Mesothelial cell of epicardium (in vitro differentiated cells): ENCODE results near the gene CD82. TPM values are rescaled to one million over a fixed set of nuclear protein-coding genes. Genes with fewer than 3 reads are reported as not detected.

Source experiments
- DNase-seq, 2 experiments: peaks; one replicate each; pipeline ENCODE4 v3.0.0; 2021; ENCODE audit warnings: low spot score in 2 of 2; ENCODE audit not compliant: unreplicated experiment in 2 of 2
- H3K27ac Mint-ChIP-seq: 2 replicates; pipeline ENCODE4 v1.8.0; 2021; ENCODE audit warnings: mixed read lengths
- H3K27me3 Mint-ChIP-seq: 2 replicates; pipeline ENCODE4 v1.8.0; 2021; ENCODE audit warnings: low read depth, mixed read lengths
- H3K36me3 Mint-ChIP-seq: 2 replicates; pipeline ENCODE4 v1.8.0; 2021; ENCODE audit warnings: mixed read lengths
- H3K4me1 Mint-ChIP-seq: 2 replicates; pipeline ENCODE4 v1.8.0; 2021; ENCODE audit warnings: mixed read lengths
- H3K4me3 Mint-ChIP-seq: 2 replicates; pipeline ENCODE4 v1.8.0; 2021; ENCODE audit warnings: mild to moderate bottlenecking, moderate library complexity, mixed read lengths
- H3K9me3 Mint-ChIP-seq: 2 replicates; pipeline ENCODE4 v1.8.0; 2021; ENCODE audit warnings: mixed read lengths
- CTCF ChIP-seq: fragments of 200-600 bp; sonication (generic); IDR thresholded peaks from one replicate; pipeline ENCODE4 v1.5.0; 2021; ENCODE audit warnings: antibody characterized with exemption; ENCODE audit not compliant: unreplicated experiment
- total RNA-seq: library from RNA; stranded (reverse); gene quantifications from 3 replicates; pipeline ENCODE4 v1.2.1, GENCODE V29; 2021

The CD82 gene
- total RNA-seq, 1 donor from 2014 or later = 11.2 TPM

- Mint-ChIP-seq H3K4me1 (peaks cover 3% of the 10 kb centered on the region), H3K4me3 (no peak overlapping the region), H3K9me3 (peaks cover 4% of the 10 kb centered on the region), H3K27me3 (peaks cover 13% of the 10 kb centered on the region), H3K36me3 (no peaks in the 10 kb centered on the region), H3K27ac (no peak overlapping the region)
- DNase-seq = no peak
- no peak for TF ChIP-seq CTCF
Observed at GRCh38 chr11:44535191-44535980, 30.1 kb upstream of the CD82 start.

GRCh38 chr11:44536788-44537516, 28.5 kb upstream of the CD82 start:
- Mint-ChIP-seq H3K4me3 (no peak overlapping the region), H3K27me3 (peaks cover 16% of the 10 kb centered on the region), H3K9me3 (peaks cover 4% of the 10 kb centered on the region), H3K36me3 (no peaks in the 10 kb centered on the region), H3K4me1 (peaks cover 3% of the 10 kb centered on the region), H3K27ac (no peak overlapping the region)
- no peak for TF ChIP-seq CTCF
- DNase-seq = no peak

GRCh38 chr11:44537679-44538078, 27.8 kb upstream of the CD82 start:
- Mint-ChIP-seq H3K27ac (no peak overlapping the region), H3K36me3 (no peaks in the 10 kb centered on the region), H3K9me3 (peaks cover 4% of the 10 kb centered on the region), H3K27me3 (peaks cover 16% of the 10 kb centered on the region), H3K4me1 (peaks cover 3% of the 10 kb centered on the region), H3K4me3 (no peak overlapping the region)
- TF ChIP-seq CTCF = no peak
- DNase-seq = no peak

- Mint-ChIP-seq H3K36me3 (no peaks in the 10 kb centered on the region), H3K27ac (no peak overlapping the region)
- peak; percentile 97 for TF ChIP-seq CTCF
Observed at GRCh38 chr11:44538375-44539054, 26.9 kb upstream of the CD82 start.

GRCh38 chr11:44539971-44540370, 25.5 kb upstream of the CD82 start:
- H3K27me3 Mint-ChIP-seq = peaks cover 10% of the 10 kb centered on the region
- H3K9me3 Mint-ChIP-seq = no peaks in the 10 kb centered on the region
- peaks cover 3% of the 10 kb centered on the region for H3K4me1 Mint-ChIP-seq
- no peak overlapping the region for H3K27ac Mint-ChIP-seq
- TF ChIP-seq CTCF = no peak
- no peaks in the 10 kb centered on the region for H3K36me3 Mint-ChIP-seq
- no peak overlapping the region for H3K4me3 Mint-ChIP-seq
- no peak for DNase-seq

More at GRCh38 chr11:44538375-44539054, 26.9 kb upstream of the CD82 start:
- Mint-ChIP-seq H3K4me1 (peaks cover 3% of the 10 kb centered on the region), H3K9me3 (peaks cover 4% of the 10 kb centered on the region), H3K27me3 (peaks cover 16% of the 10 kb centered on the region), H3K4me3 (no peak overlapping the region)
- peak; percentile 61 to 87 for DNase-seq
